GM19455 (cell line): ENCODE data around the gene EXOSC3.
"Not testable (repeated sequence)": the region's sequence is repeated elsewhere in the genome, so short reads cannot be mapped to it uniquely, and the experiment has no call there.

Experiments used
- ATAC-seq: cut with Tn5 transposase; IDR thresholded peaks from one replicate; pipeline ENCODE4 v1.9.1; 2021; ENCODE audit not compliant: unreplicated experiment

The EXOSC3 gene

GRCh38 chr9:37776328-37776727, 8.5 kb downstream of the EXOSC3 start:
- no peak for ATAC-seq

GRCh38 chr9:37775216-37775919, 9.5 kb downstream of the EXOSC3 start:
- no peak for ATAC-seq

- ATAC-seq = no peak
Observed at GRCh38 chr9:37769995-37770394, 14.9 kb downstream of the EXOSC3 start.

DNA sequence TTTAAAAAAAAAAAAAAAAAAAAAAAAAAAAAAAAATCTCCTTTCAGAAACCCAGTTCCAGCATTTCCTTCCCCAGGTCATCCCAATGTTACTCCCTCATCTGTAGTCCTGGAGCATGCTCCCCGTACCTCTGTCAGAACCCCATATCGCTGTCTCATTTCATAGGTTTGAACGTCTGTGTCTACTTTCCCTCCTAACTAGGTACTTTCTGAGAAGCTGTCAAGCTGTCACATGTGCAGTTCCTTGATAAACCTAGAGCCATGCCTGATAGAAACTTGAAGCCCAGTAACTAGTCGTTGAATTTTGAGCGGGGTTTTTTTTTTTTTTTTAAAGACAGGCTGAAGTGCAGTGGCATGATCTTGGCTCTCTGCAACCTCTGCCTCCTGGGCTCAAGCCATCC, 15.6 kb downstream of the EXOSC3 start:
- ATAC-seq = no peak

- ATAC-seq = not testable (repeated sequence)
Observed at GRCh38 chr9:37765263-37765662, 19.6 kb downstream of the EXOSC3 start.

DNA sequence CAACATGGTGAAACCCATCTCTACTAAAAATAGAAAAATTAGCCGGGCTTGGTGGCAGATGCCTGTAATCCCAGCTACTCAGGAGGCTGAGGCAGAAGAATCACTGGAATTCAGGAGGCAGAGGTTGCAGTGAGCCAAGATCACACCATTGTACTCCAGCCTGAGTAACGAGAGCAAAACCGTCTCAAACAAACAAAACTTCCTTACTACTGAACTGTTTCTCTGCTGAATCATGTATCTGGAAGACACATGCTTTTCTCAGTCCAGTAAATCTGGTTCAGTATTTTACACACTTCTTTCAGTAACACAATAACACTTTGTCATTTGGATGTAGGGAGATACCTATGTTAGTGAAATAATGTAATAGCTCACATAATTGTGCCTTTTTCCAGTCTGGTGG, 23.4 kb downstream of the EXOSC3 start:
- ATAC-seq = no peak

DNA sequence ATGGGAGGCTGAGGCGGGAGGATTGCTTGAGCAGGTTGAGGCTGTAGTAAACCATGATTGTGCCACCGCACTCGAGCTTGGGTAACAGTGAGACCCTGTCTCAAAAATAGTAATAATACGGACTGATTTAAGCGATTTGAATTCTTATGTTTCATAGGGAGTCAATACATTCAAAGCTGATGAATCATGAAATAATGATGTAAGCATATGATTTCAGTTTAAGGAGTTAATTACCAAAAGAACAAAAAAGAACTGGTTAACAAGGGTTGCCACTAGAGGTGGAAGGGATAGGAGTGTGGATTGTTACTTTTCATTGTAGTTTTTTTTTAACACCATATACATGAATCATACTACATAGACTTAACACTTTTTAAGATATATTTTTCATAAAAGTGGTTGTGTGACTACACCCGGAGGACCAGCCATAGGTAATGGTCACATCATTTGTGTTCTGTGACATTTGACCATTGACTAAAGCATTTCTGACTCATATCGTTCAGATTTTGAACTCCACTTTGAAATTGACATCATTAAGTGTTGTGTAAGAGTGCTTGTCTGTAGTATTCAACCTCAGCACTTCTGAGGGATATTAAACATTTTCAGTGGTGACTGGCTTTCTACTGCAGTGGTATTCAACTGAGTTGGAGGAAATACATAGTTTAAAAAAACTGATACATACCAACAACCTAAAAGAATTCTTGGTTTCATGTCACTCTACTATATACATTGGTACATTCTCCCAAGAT, 24.3 kb downstream of the EXOSC3 start:
- ATAC-seq = no peak

GRCh38 chr9:37758747-37759146, 26.1 kb downstream of the EXOSC3 start:
- ATAC-seq = no peak

DNA sequence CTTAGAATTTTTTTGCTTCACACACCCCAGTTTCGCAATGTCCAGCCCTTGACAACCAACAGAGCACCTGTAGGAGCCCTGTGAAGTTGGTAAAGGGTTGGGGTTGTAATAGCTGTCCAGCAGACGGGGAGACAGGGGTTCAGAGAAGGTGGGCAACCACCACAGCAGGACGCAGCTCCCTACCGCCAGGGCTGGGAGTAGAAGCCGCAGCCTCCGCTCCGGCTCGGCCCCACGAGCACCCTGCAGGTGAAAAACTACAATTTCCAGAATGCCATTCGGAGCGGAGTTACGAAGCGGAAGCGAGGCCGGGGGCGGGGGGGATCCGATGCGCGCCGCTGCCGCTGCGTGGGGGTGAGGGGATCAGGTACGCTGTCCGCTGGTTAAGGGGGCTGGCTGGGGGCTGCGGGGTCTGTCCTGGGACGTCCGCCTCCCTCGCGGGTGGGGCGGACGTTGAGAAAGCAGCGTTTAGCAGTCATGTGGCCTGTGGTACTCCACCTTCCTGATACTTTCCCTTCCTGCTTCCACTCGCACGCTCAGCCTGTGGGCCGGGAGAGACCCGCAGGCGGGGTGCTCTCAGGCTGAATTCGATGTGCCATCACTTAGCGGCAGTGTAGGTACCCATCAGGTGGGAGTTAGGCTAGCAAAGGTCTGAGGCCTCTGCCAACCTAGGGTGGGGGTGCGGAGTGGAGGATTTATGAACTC, 31.2 kb downstream of the EXOSC3 start, which contains the start of gene TRMT10B:
Gene TRMT10B, plus strand, starts transcription at position 317 of the 702 bp plus-strand sequence. CDS start 8,127 bp downstream, outside the sequence.
- ATAC-seq = peak; percentile 86

DNA sequence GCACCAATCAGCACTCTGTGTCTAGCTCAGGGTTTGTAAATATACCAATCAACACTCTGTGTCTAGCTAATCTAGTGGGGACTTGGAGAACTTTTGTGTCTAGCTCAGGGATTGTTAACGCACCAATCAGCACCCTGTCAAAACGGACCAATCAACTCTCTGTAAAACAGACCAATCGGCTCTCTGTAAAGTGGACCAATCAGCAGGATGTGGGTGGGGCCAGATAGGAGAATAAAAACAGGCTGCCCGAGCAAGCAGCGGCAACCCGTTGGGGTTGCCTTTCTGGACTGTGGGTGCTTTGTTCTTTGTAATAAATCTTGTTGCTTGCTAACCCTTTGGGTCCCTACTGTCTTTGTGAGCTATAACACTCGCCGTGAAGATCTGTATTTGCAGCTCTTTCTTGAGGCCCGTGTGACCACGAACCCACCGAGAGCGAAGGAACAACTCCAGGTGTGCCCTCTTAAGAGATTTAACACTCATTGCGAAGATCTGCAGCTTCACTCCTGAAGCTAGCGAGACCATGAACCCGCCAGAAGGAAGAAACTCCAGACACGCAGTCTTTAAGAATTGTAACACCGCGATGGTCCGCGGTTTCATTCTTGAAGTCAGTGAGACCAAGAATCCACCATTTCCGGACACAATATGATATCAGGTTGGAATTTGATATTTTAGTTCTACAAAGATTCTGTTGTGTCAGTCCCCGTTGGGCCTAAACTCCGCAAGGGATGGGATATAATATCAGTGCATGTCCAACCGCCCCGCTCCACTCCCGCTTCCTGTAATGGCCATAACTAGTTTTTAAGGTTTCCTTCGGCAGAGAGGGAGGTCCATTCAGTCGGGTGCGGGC, 32.0 kb downstream of the EXOSC3 start:
- no peak for ATAC-seq

- not testable (repeated sequence) for ATAC-seq
Observed at GRCh38 chr9:37752112-37752511, 32.8 kb downstream of the EXOSC3 start.

DNA sequence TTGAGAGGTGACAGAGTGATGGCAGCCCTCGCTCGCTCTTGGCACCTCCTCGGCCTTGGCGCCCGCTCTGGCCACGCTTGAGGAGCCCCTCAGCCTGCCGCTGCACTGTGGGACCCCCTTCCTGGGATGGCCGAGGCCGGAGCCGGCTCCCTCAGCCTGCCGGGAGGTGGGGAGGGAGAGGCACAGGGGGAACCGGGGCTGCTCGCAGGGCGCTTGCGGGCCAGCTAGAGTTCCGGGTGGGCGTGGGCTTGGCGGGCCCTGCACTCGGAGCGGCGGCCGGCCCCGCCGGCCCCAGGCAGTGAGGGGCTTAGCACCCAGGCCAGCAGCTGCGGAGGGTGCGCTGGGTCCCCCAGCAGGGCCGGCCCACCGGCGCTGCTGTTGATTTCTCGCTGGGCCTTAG, 33.2 kb downstream of the EXOSC3 start:
- ATAC-seq = not testable (repeated sequence)

DNA sequence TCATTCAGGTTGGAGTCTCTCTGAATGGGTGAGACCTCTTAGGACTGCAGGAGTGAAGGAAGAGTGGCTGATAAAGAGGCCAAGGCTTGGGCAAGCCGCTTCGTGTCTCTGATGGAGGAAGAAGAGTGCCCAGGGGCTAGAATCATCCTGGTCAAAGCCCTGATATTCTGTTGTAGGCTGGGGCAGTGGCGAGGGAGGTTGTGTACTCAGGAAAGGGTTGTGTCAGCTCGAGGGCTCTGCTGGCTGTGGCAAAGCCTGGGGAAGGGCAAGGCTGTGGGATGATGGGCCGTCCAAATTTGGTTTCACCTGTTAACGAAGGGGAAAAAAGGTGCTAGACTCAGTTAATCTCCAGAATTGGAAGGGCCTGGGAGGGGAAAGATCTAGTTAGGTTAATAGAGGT, 33.7 kb downstream of the EXOSC3 start:
- ATAC-seq = no peak

DNA sequence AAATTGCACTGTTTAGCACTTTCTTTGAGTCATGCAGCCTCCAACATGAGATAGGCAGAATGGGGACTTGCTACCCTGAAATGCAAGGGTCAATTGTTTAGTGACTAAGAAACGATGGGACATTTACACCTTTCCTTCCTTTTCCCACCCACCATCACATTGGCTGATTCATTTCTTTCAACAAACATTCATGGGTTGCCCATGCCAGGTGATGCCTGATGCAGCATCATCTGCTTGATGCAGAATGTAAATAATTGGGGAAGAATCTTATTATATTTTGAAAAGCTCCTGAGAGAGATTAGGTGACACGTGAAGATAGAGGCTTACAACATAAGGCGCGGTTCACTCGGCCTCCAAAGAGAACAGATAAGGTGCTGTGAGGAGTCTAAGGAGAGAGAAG, 35.7 kb downstream of the EXOSC3 start:
- no peak for ATAC-seq

- peak; percentile 57 for ATAC-seq
Observed at GRCh38 chr9:37747271-37747753, 37.6 kb downstream of the EXOSC3 start.

GRCh38 chr9:37746448-37747270, 38.2 kb downstream of the EXOSC3 start:
- ATAC-seq = no peak

DNA sequence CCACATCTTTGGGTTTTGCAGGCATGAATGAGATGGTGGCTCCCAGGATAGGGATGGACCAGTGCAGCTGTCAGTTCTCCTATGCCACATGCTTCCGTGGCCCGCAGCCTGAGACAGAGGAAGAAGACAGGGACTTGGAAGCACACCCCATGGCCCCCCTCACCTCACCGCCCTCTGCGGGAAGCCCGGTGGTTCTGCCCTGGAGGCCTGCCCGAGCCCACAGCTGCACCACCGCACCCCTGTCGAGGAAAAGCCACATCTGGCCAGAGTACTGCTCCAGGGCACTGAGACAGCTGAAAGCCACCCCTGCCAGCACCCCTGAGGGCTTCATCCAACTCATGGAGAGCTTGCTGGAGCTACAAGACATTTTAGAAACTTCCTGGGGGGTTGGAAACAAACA, 38.9 kb downstream of the EXOSC3 start:
- ATAC-seq = no peak

GRCh38 chr9:37740631-37741328, 44.1 kb downstream of the EXOSC3 start:
- ATAC-seq = no peak

- no peak for ATAC-seq
Observed at GRCh38 chr9:37740128-37740527, 44.7 kb downstream of the EXOSC3 start.
